Activated naive CD4-positive, alpha-beta T cell treated with anti-CD3 and anti-CD28 coated beads, Interleukin-2, amount 50 U/mL, for 16 hours (primary cell): Measurements from ENCODE around the gene TBL2.
"Not testable (repeated sequence)": the region's sequence is repeated elsewhere in the genome, so short reads cannot be mapped to it uniquely, and the experiment has no call there.

Experiments used
- DNase-seq: peaks from one replicate; pipeline ENCODE4 v3.0.0-alpha.2; 2020

TBL2 gene, protein sequence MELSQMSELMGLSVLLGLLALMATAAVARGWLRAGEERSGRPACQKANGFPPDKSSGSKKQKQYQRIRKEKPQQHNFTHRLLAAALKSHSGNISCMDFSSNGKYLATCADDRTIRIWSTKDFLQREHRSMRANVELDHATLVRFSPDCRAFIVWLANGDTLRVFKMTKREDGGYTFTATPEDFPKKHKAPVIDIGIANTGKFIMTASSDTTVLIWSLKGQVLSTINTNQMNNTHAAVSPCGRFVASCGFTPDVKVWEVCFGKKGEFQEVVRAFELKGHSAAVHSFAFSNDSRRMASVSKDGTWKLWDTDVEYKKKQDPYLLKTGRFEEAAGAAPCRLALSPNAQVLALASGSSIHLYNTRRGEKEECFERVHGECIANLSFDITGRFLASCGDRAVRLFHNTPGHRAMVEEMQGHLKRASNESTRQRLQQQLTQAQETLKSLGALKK

DNA sequence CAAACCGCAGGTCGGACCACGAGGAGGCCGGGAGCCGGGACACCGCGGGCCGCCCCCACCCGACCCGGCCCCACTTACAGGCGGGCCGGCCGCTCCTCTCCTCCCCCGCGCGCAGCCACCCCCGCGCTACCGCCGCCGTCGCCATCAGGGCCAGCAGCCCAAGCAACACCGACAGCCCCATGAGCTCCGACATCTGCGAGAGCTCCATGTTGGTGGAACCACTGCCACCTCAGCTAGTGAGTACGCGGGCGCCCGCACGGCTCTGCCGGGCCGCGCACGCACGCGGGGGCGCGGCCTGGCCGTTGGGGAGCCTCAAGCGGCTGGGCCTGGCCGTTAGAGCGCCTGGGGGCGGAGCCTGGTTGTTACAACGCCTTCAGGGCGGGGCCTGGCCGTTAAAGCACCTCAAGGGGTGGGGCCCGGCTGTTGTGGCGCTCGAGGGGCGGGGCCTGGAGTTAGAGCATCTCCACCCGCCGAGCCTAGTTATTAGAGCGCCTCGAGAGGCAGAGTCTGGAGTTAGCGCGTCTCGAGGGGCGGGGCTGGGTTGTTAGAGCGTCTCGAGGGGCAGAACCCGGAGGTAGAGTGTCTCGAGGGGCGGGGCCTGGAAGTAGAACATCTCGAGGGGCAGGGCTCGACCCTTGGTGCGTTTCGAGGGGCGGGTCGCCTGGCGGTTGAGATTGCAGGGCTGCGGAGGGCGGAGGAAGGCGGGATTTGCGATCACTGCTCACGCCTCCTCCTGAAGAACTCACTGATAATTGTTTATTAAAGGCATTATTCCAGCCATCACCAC lies at the start of gene TBL2:
Gene TBL2, minus strand, starts transcription at position 238 of the 787 bp plus-strand sequence. Its CDS starts 30 bp downstream, at position 208.
- peak; percentile 99 for DNase-seq

DNA sequence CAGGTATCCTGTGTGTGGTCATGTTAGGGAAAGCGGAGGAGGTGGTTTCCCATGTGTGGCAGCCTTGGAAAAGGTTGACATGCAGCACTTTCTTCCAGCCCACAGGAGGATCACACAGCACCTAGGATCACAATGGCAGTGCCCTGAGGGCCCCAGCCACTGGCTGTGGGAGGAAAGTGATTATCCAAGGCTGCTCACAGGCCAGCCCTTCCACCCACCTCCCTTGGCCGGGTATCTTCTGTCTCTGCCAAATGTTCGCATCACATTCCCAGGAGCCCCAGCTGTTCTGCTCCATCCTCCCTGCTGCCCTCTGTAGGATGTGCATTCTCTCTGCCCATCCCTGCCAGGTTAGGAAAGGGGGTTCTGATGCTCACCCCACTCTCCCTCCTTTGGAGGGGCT lies 48.4 kb upstream of the TBL2 start:
- no peak for DNase-seq

DNA sequence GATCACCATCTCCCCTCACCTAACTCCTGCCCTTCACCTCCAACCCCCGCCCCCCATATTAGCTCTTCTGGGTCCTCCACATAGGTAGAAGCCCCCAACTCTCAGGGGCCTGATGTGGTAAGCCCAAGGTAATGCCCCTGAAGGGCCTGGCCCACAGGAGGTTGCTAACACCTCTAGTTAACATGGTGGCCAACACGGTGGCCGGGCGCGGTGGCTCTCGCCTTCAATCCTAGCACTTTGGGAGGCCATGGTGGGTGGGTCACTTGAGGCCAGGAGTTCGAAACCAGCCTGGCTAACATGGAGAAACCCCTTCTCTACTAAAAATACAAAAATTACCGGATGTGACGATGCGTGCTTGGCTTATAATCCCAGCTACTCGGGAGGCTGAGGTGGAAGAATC lies 46.9 kb upstream of the TBL2 start:
- no peak for DNase-seq

DNA sequence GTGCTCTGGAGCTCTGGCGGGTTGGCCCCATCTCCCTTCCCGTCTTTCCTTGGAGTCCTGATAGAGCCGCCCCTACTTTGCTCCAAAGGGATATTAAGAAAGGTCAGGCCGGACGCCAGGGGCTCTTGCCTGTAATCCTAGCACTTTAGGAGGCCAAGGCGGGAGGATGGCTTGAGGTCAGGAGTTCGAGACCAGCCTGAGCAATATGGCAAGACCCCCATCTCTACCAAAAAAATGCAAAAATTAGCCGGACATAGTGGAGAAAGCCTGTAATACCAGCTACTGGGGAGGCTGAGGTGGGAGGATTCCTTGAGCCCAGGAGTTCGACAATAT lies 46.3 kb upstream of the TBL2 start:
- no peak for DNase-seq

DNA sequence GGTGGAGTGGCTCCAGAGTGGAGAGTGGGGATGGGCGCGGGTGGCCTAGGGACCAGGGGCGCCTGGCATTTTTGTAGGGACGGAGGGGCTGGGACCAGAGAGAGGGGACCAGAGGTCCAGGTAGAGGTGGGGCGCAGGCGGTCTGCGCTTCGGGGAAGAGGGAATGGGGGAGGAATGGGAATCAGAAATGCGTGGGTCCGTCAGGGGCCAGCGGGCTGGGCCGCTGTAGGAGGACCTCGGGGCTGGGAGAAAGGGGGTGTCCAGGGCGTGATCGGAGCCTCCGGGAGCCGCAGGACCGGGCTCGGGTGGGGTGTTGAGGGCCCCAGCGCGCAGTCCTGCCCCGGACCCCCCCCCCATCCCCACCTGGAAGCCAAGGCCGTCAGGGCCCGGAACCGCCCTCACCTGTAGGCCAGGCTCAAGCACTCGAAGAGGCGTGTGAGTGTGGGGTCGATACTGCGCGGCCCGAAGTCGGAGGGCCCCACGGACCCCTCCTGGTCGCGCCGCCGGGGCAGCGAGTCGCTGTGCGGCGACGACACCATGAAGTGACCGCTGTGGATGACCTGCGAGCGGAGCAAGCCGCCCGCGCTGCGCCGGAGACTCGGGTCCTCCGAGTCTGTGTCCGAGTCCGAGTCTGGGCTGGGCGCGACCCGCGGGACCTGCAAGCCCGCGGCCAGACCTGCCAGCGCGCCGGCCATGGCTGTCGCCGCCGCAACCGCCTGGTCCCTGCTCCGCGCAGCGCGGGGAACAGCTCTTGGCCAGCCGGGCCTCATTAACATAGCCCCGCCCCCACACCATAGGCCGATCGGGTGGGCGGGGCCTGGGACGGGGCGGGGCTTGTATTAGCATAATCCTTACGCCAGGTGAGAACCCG lies 45.7 kb upstream of the TBL2 start, which contains the start of gene MLXIPL:
Gene MLXIPL, minus strand, starts transcription at position 725 of the 871 bp plus-strand sequence. Its CDS starts 30 bp downstream, at position 695.
- DNase-seq: peak; percentile 62

DNA sequence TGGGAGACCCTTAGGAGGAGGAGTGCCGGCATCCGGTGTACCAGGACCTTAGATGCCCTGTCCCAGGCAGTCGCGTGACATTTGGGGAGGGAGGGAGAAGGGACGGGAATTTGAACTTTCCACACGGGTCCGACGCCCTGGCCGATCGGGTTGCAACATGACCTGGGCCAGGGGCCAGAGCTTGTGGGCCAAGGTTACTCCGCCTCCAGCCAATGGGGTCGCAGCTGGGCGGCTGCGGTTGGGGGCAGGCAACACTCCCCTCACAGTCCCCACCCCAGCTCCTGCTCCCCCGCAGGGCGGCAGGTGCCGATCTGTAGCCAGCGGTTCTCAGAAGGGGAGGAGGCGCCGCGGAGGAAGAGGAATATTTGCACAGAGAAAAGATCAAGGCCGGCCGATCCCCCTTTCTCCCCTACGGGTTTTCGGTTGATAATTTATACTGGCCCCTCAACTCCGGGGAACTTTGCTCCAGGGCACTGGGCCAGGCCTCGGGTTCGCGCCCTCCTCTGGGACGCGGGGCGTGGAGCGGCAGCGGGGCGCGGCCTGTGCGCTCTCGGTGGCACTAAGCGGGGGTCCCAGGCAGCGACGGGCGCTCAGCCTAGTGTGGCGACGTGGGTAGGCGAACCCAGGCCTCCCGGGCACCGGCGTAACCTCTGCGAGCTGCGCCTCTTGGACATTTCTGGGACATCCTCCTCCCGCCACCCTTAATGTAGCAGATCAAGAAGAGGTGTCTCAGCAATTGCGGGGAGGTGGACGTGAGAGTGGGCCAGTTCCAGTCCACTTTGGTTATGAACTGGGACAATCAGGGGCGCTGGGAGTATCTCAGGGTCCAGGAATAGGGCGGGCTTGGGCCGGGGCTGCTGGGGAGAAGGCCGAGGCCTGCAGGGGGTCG lies 44.8 kb upstream of the TBL2 start:
- no peak for DNase-seq

DNA sequence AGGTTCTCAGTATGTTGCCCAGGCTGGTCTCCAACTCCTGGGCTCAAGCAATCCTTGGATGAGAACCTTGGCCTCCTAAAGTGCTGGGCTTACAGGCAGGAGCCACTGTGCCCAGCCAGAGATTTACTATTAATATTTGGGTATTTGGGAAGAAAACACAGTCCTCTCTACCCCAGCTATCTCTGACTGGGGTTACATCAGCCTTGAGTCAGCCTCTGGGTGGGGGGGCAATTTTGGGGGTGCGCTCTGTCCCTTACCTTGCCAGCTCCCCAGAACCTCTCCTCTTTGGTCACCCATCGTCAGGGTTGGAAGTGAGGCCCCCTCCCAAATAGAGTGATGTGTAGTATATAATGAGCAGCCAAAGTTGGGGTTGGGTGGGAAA lies 44.1 kb upstream of the TBL2 start:
- no peak for DNase-seq

DNA sequence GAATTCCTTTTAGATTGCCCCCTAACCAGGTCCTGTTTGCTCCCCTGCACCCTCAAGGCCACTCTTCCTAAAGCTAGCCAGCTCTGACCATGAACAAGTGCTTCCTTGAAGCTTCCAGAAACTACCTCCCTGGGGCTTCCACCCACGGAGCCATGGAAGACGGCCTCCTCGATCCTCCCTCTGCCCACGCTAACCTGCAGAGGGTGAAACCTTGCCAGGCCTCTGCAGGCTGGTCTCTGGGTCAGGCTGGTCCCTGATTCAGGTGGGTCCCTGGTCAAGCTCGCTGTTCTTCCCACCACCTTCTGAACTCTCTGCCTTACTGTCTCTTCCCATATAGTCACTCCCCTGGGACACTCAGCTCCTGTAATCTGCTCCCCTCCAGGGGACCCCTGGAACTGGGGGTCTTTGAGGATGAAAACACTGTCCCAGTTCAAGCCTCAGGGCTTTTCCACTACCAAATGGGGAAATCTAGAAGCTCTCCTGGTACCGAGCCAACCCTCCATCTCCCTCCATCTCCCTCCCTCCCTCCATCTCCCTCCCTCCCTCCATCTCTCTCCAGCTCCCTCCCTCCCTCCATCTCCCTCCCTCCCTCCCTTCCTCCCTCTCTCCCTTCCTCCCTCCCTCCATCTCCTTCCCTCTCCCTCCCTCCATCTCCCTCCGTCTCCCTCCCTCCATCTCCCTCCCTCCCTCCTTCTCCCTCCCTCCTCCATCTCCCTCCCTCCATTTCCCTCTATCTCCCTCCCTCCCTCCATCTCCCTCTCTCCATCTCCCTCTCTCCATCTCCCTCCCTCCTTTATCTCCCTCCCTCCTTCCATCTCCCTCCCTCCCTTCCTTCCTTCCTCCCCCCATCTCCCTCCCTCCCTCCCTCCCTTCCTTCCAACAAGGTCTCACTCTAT lies 43.0 kb upstream of the TBL2 start:
- no peak for DNase-seq

DNA sequence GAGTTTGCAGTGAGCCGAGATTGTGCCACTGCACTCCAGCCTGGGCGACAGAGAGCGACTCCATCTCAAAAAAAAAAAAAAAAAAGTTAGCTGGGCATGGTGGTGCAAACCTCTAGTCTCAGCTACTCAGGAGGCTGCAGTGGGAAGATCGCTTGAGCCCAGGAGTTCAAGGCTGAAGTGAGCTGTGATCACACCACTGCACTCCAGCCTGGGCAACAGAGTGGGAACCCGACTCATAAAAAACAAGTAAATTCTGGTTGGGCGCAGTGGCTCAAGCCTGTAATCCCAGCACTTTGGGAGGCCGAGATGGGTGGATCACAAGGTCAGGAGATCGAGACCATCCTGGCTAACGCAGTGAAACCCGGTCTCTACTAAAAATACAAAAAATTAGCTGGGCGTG lies 41.0 kb upstream of the TBL2 start:
- not testable (repeated sequence) for DNase-seq

DNA sequence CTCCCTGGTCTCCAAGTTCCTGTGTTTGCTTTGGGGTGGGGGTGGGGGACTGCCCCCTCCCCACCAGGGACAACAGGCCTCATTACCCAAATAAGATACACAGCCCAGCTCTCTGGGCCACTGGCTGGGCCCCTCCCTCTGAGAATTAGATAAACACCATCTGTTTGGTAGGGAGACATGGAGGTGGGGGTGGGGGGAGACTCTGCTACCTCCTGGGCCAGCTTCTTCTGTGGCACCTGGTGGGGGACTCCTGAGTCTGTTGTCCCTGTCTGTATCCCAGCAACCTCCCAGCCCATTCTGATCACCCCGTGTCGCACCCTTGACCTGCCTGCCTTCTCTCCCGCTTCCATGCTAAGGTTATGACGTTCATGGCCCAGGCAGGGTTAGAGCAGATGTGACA lies 40.2 kb upstream of the TBL2 start:
- DNase-seq: no peak

DNA sequence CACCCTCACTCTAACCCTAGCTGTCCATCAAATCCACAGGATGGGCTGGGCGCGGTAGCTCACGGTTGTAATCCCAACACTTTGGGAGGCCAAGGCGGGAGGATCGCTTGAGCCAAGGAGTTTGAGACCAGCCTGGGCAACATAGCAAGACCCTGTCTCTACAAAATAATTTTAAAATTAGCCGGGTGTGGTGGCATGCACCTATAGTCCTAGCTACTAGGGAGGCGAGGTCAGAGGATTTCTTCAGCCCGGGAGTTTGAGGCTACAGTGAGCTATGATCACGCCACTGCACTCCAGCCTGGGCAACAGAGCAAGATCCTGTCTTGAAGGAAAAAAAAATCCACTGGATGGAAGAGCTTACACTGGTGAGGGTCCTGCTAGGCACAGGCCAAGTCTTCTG lies 39.1 kb upstream of the TBL2 start:
- DNase-seq: not testable (repeated sequence)

DNA sequence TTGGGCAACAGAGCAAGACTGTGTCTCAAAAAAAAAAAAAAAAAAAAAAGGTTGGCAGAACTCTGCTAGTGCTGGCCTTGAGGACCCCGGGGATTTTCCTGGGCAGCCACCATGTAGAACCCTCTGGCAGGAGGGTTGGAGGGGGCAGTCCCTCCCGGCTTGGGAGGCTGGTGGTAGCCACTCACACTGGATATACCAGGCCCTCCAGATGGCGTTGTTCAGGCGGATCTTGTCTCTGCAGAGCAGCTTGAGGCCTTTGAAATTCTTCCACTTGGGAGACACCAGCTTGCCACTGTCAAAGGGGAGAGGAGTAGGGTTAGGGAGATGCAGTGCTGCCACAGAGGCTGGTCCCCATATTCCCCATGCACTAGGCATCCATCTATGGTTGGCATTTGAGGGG lies 37.5 kb upstream of the TBL2 start:
- no peak for DNase-seq

DNA sequence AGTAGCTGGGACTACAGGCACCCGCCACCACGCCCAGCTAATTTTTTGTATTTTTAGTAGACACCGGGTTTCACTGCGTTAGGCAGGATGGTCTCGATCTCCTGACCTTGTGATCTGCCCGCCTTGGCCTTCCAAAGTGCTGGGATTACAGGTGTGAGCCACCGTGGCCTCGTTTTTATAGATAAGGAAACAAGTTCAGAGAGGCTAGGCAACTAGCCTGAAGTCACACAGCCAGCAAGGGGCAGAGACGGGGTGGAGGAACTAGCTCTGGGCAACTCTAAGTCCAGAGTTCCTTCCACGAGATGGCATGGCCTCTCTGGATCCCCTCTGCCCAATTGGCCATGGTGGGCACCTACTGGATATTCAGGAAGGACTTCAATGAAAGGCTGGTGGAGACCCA lies 36.6 kb upstream of the TBL2 start:
- not testable (repeated sequence) for DNase-seq

DNA sequence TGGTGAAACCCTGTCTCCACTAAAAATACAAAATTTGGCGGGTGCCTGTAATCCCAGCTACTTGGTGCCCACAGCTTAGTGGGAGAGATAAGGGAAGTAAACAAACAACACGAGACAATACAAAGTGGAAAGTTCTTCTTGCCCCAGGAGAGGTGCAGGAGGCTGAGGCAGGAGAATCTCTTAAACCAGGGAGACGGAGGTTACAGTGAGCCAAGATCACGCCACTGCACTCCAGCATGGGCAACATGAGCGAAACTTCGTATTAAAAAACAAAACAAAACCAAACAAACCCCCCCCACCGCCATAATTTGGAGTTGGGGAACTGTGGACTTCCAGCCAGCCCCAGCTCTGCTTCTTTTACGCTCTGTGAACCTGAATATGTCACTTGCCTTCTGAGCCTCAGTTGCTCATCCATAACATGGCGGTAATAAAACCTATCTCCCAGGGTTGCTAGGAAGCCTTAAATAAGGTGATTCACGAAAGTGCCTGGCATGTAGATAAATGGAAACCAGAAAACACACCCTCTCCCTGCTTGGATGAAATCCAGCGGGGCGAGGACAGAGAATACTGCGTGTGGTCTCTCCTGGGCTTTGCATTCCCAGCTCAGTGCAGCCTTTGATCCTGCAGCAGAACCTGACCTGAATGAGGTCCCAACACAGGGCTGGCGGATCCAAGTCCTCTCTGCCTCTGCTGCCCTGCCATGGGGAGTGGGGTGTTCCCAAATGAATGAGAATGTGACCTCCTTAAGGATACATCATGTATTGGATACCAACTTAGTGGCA lies 35.8 kb upstream of the TBL2 start:
- DNase-seq: no peak

DNA sequence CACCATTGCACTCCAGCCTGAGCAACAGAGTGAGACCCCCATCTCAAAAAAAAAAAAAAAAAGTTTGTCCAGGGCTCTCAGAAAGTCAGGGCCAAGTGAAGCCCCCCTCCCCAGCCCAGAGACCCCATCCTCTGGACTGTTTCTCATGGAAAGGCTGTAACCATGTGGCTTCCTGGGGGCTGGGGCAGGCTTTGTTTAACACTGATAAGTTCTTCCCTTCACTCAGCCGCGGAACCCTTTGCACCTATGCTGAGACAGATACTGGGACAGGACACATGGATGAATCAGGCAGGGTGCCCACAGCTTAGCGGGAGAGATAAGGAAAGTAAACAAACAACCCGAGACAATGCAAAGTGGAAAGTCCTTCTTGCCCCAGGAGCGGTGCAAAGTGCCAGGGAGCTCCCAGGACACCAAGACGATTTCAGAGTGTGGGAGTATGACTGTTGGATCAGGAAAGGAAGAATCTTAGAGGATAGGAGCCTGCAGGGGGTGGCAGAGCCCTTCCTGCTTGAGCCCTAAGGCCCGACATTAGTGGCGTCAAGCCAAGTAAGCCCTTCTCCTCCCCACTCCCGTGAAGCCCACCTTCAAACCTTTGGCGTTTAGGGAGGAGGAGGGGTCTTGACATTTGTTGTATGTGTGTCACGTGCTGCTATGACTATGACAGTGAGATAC lies 34.4 kb upstream of the TBL2 start:
- DNase-seq: no peak

DNA sequence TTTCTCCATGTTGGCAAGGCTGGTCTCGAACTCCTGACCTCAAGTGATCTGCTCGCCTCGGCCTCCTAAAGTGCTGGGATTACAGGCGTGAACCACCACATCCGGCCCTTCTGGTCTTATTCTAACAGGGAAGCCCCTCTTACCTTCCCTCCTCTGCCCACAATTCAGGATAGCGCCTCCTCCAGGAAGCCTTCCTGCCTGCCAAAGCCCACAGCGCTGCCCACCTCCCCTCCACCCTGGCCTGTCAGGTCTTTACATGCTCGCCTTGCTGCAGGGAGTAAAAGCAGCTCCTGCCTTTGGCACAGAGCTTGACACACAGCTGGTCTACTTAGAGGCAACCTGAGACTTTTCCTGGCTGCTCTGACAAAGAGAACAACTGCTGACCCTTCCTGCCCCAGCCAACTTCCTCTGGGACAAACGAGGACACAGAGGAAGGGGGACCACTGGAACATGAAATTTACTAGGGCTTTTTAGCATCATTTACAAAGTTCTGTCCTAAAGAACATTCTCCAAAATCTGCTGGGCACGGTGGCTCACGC lies 32.7 kb upstream of the TBL2 start:
- DNase-seq: no peak

DNA sequence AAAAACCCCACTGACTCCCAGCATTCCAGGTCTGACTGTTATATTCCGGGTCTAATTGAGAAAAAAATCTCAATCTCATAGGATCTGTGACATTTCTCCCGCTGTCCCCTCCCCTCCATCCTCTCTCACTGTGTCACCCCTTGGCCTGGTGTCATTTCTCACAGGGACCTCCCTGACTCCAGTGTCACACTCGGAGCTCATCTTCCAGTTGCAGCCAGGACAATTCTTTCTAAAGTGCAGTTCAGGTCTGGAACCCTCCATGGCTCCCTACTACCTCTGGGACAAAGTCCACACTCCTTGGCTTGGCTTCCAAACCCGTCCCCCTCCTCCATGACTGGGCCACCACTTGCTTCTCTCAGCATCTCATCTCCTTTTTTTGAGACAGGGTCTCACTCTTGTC lies 31.7 kb upstream of the TBL2 start:
- no peak for DNase-seq

DNA sequence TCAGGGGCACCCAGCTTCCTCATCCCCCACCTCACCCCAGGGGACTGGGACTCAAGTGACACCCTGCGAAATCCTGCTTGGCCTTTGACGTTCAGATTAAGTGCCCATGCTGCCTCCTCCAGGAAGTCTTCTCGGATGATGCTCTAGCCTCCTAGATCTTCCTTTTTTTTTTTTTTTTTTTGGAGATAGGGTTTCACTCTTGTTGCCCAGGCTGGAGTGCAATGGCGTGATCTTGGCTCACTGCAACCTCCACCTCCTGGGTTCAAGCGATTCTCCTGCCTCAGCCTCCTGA lies 29.3 kb upstream of the TBL2 start:
- DNase-seq: not testable (repeated sequence)
